Effector memory CD8-positive, alpha-beta T cell (primary cell): ENCODE results near the gene DSTN.
"Not testable (repeated sequence)": the region's sequence is repeated elsewhere in the genome, so short reads cannot be mapped to it uniquely, and the experiment has no call there.

Experiments
- ATAC-seq: fragments of 150-1000 bp; cut with Tn5 transposase; replicated peaks from 2 replicates; pipeline ENCODE4 v1.10.0; 2021; ENCODE audit warnings: mild to moderate bottlenecking, moderate library complexity
- DNase-seq, 3 experiments: peaks; one replicate each; pipeline ENCODE4 v3.0.0; 2021
- H3K27ac Mint-ChIP-seq, 2 donors: one replicate each; pipeline ENCODE4 v1.8.0; 2022; ENCODE audit warnings: mild to moderate bottlenecking in 2 of 2, mixed read lengths in 2 of 2, moderate library complexity in 2 of 2
- H3K27me3 Mint-ChIP-seq, 2 donors: one replicate each; pipeline ENCODE4 v1.8.0; 2022; ENCODE audit warnings: mixed read lengths in 2 of 2
- H3K36me3 Mint-ChIP-seq: one replicate; pipeline ENCODE4 v1.8.0; 2022; ENCODE audit warnings: mild to moderate bottlenecking, moderate library complexity, mixed read lengths; ENCODE audit not compliant: insufficient read depth
- H3K4me1 Mint-ChIP-seq, 2 donors: one replicate each; pipeline ENCODE4 v1.8.0; 2022; ENCODE audit warnings: low read depth in 2 of 2, mixed read lengths in 2 of 2
- H3K4me3 Mint-ChIP-seq, 2 donors: one replicate each; pipeline ENCODE4 v1.8.0; 2022; ENCODE audit warnings: mild to moderate bottlenecking in 2 of 2, mixed read lengths in 2 of 2, moderate library complexity in 2 of 2
- H3K9me3 Mint-ChIP-seq, 2 donors: one replicate each; pipeline ENCODE4 v1.8.0; 2022; ENCODE audit warnings: mixed read lengths in 2 of 2

DSTN gene

GRCh38 chr20:17657898-17658647, 88.2 kb downstream of the DSTN start:
- peaks cover 14% of the 10 kb centered on the region for H3K36me3 Mint-ChIP-seq
- DNase-seq (no peak), ATAC-seq (no peak)
- no peaks in the 10 kb centered on the region for H3K27me3 Mint-ChIP-seq
- H3K27ac Mint-ChIP-seq = no peak overlapping the region
- peaks cover 14 to 31% of the 10 kb centered on the region in 2 donors for H3K4me1 Mint-ChIP-seq
- H3K4me3 Mint-ChIP-seq = no peak overlapping the region
- no peaks in the 10 kb centered on the region for H3K9me3 Mint-ChIP-seq

GRCh38 chr20:17658648-17658993, 88.7 kb downstream of the DSTN start:
- ATAC-seq = no peak
- Mint-ChIP-seq H3K4me3 (no peak overlapping the region), H3K27ac (no peak overlapping the region), H3K4me1 (peaks cover 14 to 36% of the 10 kb centered on the region in 2 donors), H3K27me3 (no peaks in the 10 kb centered on the region), H3K36me3 (peaks cover 14% of the 10 kb centered on the region), H3K9me3 (no peaks in the 10 kb centered on the region)
- no peak for DNase-seq

GRCh38 chr20:17659344-17659743, 89.5 kb downstream of the DSTN start:
- not testable (repeated sequence) for H3K27me3 Mint-ChIP-seq, ATAC-seq, H3K27ac Mint-ChIP-seq, H3K4me3 Mint-ChIP-seq, H3K9me3 Mint-ChIP-seq, DNase-seq
- H3K36me3 Mint-ChIP-seq = peaks cover 19% of the 10 kb centered on the region
- peaks cover 21 to 44% of the 10 kb centered on the region in 2 donors for H3K4me1 Mint-ChIP-seq
